Measurements from ENCODE around the gene DPH1.
A peak's percentile ranks its signal among the peaks of the same experiment; 100 is the strongest.

DPH1 gene

GRCh38 chr17:2063261-2064146 lies 33.6 kb downstream of the DPH1 start:
- no peak for DNase-seq

GRCh38 chr17:2064147-2064489 lies 34.2 kb downstream of the DPH1 start:
- DNase-seq, result no peak

GRCh38 chr17:2064520-2064971 lies 34.6 kb downstream of the DPH1 start:
- DNase-seq, result no peak

DNA sequence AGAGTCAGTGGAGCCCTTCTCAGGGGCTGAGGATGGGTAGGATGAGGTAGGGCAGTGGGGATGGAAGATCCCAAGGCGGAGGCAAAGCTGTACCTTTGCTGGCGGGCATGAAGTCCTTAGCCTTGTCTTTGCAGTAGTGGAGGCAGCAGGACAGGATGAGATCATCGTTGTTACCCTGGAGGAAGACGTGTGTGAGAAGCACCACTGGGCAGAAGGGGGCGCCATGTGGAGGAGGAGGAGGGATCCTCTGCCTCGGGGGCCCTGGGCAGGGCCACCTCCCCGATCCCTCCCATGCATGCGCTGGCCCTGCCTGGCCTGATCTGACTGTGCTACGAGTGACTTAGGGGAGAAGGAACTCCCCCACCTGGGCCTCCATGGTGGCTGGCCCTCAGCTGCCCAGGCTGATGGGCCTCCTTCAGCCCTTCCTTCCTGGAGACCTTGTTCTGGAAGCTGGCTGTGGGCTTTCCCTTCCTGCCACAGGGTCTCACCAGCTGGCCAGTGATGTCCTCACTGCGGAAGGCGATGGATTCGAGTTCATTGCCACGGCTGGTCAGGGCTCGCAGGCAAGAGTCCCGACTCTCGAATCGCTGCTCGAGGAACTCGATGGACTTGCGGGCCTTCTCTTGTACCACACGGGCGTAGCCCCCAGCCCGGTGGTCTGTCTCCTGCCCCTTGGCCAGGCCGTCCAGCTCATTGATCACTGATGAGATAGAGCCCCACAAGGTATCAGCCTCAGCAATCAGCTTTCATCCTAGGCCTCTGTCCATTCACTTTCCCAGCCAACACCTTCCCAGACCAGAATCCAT lies 35.2 kb downstream of the DPH1 start:
- DNase-seq, result peak; percentile 54

- DNase-seq, result no peak
Measured at GRCh38 chr17:2065949-2066400, 36.0 kb downstream of the DPH1 start.

- no peak for DNase-seq
Measured at GRCh38 chr17:2067048-2067561, 37.2 kb downstream of the DPH1 start.

DNA sequence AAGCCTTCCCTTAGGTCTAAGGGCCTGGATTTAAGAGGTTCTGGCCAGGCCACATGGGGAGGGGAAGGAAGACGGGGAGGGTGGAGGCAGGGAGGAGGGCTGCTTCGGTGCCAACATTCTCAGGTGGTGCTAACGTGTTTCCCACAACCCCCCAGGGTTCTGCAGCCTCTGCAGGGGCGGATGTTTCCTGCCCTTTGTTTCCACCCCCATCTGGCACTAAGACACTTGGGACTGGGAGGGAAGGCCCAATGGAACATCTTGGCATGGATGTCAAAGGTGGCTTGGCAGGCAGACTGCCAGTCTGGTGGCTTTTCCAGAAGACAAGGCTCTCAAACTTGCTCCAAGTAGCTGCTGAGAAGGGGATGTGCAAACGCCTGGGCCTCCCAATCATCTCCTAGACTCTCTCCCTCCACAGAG lies 37.7 kb downstream of the DPH1 start:
- no peak for DNase-seq

DNA sequence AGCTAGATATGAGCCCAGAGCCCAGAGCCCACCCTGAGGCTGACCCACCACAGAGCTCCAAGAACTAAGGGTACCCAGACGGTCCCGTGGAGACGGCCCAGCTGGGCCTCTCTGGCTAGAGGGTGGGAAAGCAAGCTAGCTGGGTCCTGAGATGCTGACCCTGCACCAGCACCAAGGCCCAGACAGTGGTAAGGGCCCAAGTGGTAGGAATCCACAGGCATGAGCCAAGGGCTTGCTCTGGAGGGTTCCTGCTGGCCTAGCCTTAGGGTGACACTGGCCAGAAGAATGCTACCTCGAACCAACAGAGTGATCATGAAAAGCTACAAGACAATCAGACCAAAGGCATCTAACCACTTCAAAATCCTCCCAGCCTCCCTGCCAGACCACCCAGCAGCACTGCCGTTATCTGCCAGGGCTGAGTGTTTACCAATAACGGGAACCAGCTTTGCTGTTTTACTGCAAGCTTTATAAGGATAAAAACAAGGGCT lies 38.1 kb downstream of the DPH1 start:
- no peak for DNase-seq

DNA sequence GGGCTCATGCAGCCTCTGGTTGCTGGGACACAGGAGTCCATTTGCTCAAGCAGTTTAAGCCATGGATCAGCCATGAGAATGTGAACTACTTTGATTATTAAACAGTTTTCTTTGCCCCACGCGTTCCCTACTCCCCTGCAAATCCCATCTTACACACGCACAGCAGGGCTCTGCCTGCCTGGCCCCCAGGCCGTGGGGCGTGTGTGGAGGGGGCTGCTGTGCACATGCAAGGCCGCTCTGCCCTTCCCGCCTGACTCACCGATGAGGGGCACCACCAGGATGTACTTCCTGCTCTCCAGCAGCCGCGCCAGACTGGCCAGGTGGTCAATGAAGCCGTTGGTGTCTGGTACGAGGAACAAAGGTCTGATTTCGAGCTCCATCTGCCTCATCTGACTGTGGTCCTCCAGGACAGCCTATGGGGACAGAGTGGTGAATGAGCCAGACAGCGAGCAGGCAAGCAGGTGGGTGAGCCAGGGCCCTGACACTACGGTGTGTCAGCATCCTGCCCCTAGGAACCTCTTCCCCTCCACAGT lies 38.6 kb downstream of the DPH1 start:
- no peak for DNase-seq

- no peak for DNase-seq
Measured at GRCh38 chr17:2070241-2071023, 40.5 kb downstream of the DPH1 start.

- DNase-seq, result no peak
Measured at GRCh38 chr17:2071024-2071385, 41.1 kb downstream of the DPH1 start.

DNA sequence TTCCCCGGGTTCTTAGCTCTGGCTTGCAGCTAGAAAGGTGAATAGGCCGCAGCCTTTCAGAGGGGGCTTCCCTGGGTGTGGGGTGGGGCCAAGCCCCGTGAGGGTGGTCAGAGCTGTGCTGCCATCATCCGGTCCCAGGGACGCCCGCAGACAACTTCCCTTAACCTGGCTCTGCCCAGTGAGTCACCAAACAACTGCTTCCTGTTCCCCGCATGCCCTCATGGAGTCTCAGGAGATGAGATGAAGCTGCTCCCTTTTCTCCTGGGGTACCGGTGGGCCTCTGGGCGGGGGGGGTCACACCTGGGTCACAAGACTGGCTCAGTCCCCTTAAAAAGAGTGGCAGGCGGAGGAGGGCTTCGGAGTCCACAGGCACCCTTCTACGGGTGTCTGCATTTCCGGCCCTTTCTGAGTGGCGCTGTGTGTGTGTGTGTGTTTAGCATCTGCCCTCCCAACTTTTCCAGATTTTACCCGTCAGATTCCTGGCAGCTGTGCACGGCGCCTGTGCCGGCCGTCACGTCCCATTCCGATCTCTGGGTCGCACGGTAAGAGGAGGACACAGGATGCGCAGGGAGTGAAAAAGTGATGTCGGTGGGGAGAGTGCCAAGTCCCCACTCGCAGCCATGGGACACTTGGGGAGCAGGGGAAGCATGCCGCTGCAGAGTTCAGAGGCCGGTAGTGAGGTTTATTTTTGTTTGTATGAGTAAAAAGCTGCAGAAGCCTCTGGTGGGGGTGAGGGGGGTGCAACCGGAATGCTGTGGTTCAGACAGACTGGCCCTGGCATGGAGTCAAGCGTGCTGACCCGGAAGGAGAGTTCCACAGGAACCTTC lies 41.7 kb downstream of the DPH1 start:
- no peak for DNase-seq

DNA sequence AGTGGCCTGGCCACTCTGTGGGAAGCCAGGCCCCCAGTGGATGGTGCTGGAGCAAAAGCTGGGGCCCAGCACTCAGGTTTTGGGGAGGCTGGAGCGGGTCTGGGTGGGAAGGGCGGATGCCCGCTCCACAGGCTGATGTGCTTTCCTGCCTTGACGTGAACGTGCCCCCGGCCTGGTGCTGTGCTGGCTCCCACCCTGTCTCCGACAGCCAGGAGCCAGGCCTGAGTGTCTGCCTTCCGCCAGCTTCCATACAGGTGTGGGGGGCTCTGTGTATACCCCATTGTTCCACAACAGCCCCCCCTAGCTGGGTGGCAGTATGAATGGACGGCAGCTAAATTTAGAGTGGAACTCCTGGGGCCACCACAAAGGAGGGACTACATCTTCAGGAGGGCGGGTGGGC lies 45.0 kb downstream of the DPH1 start:
- DNase-seq, result no peak

GRCh38 chr17:2075336-2076086 lies 45.6 kb downstream of the DPH1 start:
- DNase-seq, result no peak

GRCh38 chr17:2076087-2076984 lies 46.4 kb downstream of the DPH1 start:
- DNase-seq, result no peak

DNA sequence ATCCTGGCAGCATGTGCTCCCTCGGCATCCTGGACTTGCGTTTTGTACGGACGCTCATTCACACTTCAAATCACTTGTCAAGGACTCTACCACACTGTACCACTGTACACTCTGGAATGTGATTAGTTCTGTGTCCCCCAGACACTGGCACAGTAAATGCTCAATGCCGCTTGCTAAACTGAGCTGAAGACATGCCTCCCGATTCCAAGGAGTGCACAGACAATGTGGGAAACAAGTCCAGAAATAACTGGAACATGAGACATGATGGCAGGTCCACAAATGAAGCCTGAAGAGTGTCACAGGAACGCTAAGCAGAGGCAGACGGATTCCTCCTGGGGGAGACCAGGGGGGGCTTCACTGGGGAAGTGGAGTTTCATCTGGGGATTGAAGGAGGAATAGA lies 47.1 kb downstream of the DPH1 start:
- DNase-seq, result no peak

GRCh38 chr17:2081564-2081963 lies 51.6 kb downstream of the DPH1 start:
- no peak for DNase-seq

- DNase-seq, result no peak
Measured at GRCh38 chr17:2082003-2082781, 52.2 kb downstream of the DPH1 start.

DNA sequence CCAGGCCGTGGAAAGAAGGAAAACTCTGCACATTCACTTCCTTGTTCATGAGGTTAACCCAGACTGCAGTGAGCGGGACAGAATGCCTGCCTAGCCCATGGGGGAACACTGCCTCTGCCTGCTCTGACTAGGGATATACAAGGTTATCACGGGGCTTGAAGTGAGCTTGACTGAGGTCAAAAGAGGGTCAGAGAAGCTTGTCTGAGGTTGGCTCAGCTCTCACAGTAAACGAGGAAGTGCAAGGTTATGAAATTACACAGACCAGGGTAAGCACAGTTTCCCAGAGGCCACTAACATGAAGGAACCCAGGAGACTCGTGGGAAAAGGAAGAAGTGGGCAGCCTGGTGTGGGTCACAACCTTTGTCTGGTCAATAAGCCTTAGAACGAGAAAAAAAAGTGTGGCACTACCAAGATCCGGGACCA lies 53.7 kb downstream of the DPH1 start:
- DNase-seq, result peak; percentile 31
